K562 (cell line): ENCODE results near the gene FASTK.

ENCODE experiments used
- BRF1 ChIP-seq: IDR thresholded peaks from 3 replicates; pipeline ENCODE4 v1.6.1; 2011; ENCODE audit warnings: borderline replicate concordance, mild to moderate bottlenecking; ENCODE audit not compliant: insufficient read length; ENCODE audit errors: extremely low read depth
- FOSL1 ChIP-seq: fragments of 200-800 bp; sonication (Bioruptor generic); conservative IDR thresholded peaks from 2 replicates; pipeline ENCODE4 v1.6.1; 2016; ENCODE audit warnings: missing genetic modification characterization, missing compliant biosample characterization
- FOXM1 ChIP-seq, 2 experiments: fragments of 450-650 bp in 1 of 2; sonication (generic) in 1 of 2; formaldehyde crosslinking in 1 of 2; IDR thresholded peaks; 2 replicates each; pipeline versions ENCODE4 v1.6.1 to v1.9.0; 2017 to 2022; ENCODE audit warnings: low read depth in 2 of 2, mild to moderate bottlenecking in 2 of 2, missing genetic modification reagents in 1 of 2, moderate library complexity in 1 of 2
- POLR2AphosphoS5 ChIP-seq: IDR thresholded peaks from 2 replicates; pipeline ENCODE4 v1.6.1; 2011; ENCODE audit warnings: mild to moderate bottlenecking, low read depth, low read length, moderate library complexity; ENCODE audit not compliant: control insufficient read depth, insufficient read depth
- PREB ChIP-seq: sonication (generic); formaldehyde crosslinking; IDR thresholded peaks from 2 replicates; pipeline ENCODE4 v1.8.1; 2023; ENCODE audit warnings: mild to moderate bottlenecking, missing genetic modification reagents
- RBM17 ChIP-seq: fragments of 200-400 bp; formaldehyde crosslinking; IDR thresholded peaks from 2 replicates; pipeline ENCODE4 v1.6.1; 2017; ENCODE audit warnings: low read depth, mild to moderate bottlenecking, low read length, borderline replicate concordance
- SMAD1 ChIP-seq: fragments of 150-350 bp; IDR thresholded peaks from 2 replicates; pipeline ENCODE4 v1.6.1; 2014; ENCODE audit warnings: low read length, low read depth; ENCODE audit not compliant: partially characterized antibody
- ZNF785 ChIP-seq: fragments of 250-450 bp; sonication (Bioruptor Pico); IDR thresholded peaks from 2 replicates; pipeline ENCODE4 v1.4.0; 2020; ENCODE audit warnings: mild to moderate bottlenecking

DNA sequence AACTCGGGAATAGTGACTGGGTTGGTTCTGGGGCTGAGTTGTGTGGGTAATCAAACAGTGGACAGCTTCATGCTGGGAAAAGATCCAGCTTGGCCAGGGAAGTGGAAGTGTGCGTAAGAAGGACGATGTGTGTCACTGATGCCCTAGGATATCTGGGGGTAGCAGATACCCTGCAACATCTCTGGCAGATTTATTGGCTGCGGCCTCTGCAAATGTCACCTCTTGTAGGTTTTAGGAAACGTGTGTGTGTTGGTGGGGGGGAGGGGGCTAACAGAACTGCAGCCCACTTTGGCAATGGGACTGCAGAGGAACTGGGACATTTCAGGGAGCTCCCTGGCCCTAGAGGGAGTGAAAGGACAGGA is 4.7 kb upstream of the FASTK start:
- TF ChIP-seq SMAD1 (no peak), FOXM1 (IDR thresholded peaks at IDR 0.05; ENCODE audit: low read depth) (no peak), FOXM1 (CRISPR knock-in tag; IDR thresholded peaks at IDR 0.05; ENCODE audit: low read depth) (no peak), FOSL1 (no peak), ZNF785 (CRISPR knock-in tag) (no peak), BRF1 (no peak), POLR2AphosphoS5 (no peak), PREB (CRISPR knock-in tag) (no peak), RBM17 (no peak)
